GM12865 (cell line): ENCODE measurements around the gene TNFSF13B.

Experiments used
- DNase-seq: peaks from one replicate; pipeline ENCODE4 v3.0.0; 2010; ENCODE audit warnings: low read depth
- H3K4me3 ChIP-seq: 2 replicates; pipeline ENCODE4 v1.5.1; 2011; ENCODE audit warnings: mild to moderate bottlenecking, low read depth, low read length, control low read depth
- CTCF ChIP-seq: IDR thresholded peaks from 2 replicates; pipeline ENCODE4 v1.5.1; 2011; ENCODE audit warnings: low read length, control low read depth, low read depth, inconsistent platforms; ENCODE audit not compliant: insufficient read depth; ENCODE audit errors: missing control alignments

The TNFSF13B gene

GRCh38 chr13:108278466-108278865 lies 8.9 kb downstream of the TNFSF13B start:
- DNase-seq: no peak
- no peak overlapping the region for H3K4me3 ChIP-seq
- TF ChIP-seq CTCF: no peak

GRCh38 chr13:108281901-108282300 lies 12.4 kb downstream of the TNFSF13B start:
- TF ChIP-seq CTCF: no peak
- DNase-seq: no peak
- H3K4me3 ChIP-seq: no peak overlapping the region

GRCh38 chr13:108283110-108283509 lies 13.6 kb downstream of the TNFSF13B start:
- DNase-seq: no peak
- no peak overlapping the region for H3K4me3 ChIP-seq
- no peak for TF ChIP-seq CTCF

GRCh38 chr13:108288741-108289140 lies 19.2 kb downstream of the TNFSF13B start:
- no peak for TF ChIP-seq CTCF
- H3K4me3 ChIP-seq: no peak overlapping the region
- no peak for DNase-seq

GRCh38 chr13:108289819-108290218 lies 20.3 kb downstream of the TNFSF13B start:
- no peak overlapping the region for H3K4me3 ChIP-seq
- TF ChIP-seq CTCF: no peak
- no peak for DNase-seq

- H3K4me3 ChIP-seq: no peak overlapping the region
- no peak for TF ChIP-seq CTCF
- DNase-seq: no peak
Measured at GRCh38 chr13:108297114-108297513, 27.6 kb downstream of the TNFSF13B start.

- no peak for TF ChIP-seq CTCF
- no peak overlapping the region for H3K4me3 ChIP-seq
- no peak for DNase-seq
Measured at GRCh38 chr13:108302279-108302678, 32.8 kb downstream of the TNFSF13B start.
